MM.1S (cell line): ENCODE data around the gene SMIM43.

Experiments
- DNase-seq: peaks from one replicate; pipeline ENCODE4 v3.0.0-alpha.2; 2015
- H2AFZ ChIP-seq: fragments of 300-600 bp; sonication (generic); 2 replicates; pipeline ENCODE4 v1.6.0; 2016; ENCODE audit warnings: antibody characterized with exemption, low read length
- H3F3A ChIP-seq: fragments of 300-600 bp; sonication (generic); 2 replicates; pipeline ENCODE4 v1.6.1; 2016; ENCODE audit warnings: mild to moderate bottlenecking, antibody characterized with exemption, low read length, moderate library complexity, mixed read lengths; ENCODE audit not compliant: insufficient read depth
- H3K27ac ChIP-seq: fragments of 300-600 bp; sonication (generic); 2 replicates; pipeline ENCODE4 v1.5.1; 2016; ENCODE audit warnings: mild to moderate bottlenecking, low read length
- H3K27me3 ChIP-seq: fragments of 300-600 bp; sonication (generic); replicated peaks from 2 replicates; pipeline ENCODE4 v1.6.0; 2016; ENCODE audit warnings: low read length; ENCODE audit not compliant: insufficient read depth
- H3K36me3 ChIP-seq: fragments of 300-600 bp; sonication (generic); replicated peaks from 2 replicates; pipeline ENCODE4 v1.6.1; 2016; ENCODE audit warnings: mild to moderate bottlenecking, low read length, mixed read lengths; ENCODE audit not compliant: insufficient read depth
- H3K4me1 ChIP-seq: fragments of 300-600 bp; sonication (generic); 2 replicates; pipeline ENCODE4 v1.6.1; 2016; ENCODE audit warnings: low read length, mixed read lengths
- H3K4me2 ChIP-seq: fragments of 300-600 bp; sonication (generic); 2 replicates; pipeline ENCODE4 v1.6.0; 2016; ENCODE audit warnings: low read depth, low read length
- H3K4me3 ChIP-seq: fragments of 300-600 bp; sonication (generic); 2 replicates; pipeline ENCODE4 v1.5.1; 2016; ENCODE audit warnings: low read length, mixed read lengths
- H3K79me2 ChIP-seq: fragments of 300-600 bp; sonication (generic); 2 replicates; pipeline ENCODE4 v1.6.1; 2016; ENCODE audit warnings: mixed run types, low read length, mixed read lengths
- H3K9ac ChIP-seq: fragments of 300-600 bp; sonication (generic); 2 replicates; pipeline ENCODE4 v1.6.1; 2016; ENCODE audit warnings: low read length, mixed read lengths
- H3K9me2 ChIP-seq: fragments of 300-600 bp; sonication (generic); replicated peaks from 2 replicates; pipeline ENCODE4 v1.6.1; 2016; ENCODE audit warnings: mild to moderate bottlenecking, low read length, mixed read lengths; ENCODE audit not compliant: insufficient read depth
- H3K9me3 ChIP-seq: fragments of 300-600 bp; sonication (generic); replicated peaks from 2 replicates; pipeline ENCODE4 v1.6.1; 2016; ENCODE audit warnings: mild to moderate bottlenecking, low read length, mixed read lengths; ENCODE audit not compliant: insufficient read depth
- H4K20me1 ChIP-seq: fragments of 300-600 bp; sonication (generic); 2 replicates; pipeline ENCODE4 v1.6.1; 2016; ENCODE audit warnings: mild to moderate bottlenecking, low read length, moderate library complexity, mixed read lengths; ENCODE audit not compliant: insufficient read depth
- EZH2 ChIP-seq: fragments of 300-600 bp; sonication (generic); optimal IDR thresholded peaks from 2 replicates; pipeline ENCODE3; 2017; ENCODE audit warnings: low read depth, mild to moderate bottlenecking, antibody characterized with exemption, low read length, mixed read lengths
- EZH2phosphoT487 ChIP-seq: fragments of 300-600 bp; sonication (generic); IDR thresholded peaks from 2 replicates; pipeline ENCODE4 v1.6.1; 2018; ENCODE audit warnings: antibody characterized with exemption, low read length
- TF ChIP-seq, protein P1 (sequence below): fragments of 300-600 bp; sonication (generic); IDR thresholded peaks from 2 replicates; pipeline ENCODE4 v1.5.1; 2016; ENCODE audit warnings: antibody characterized with exemption, low read length, mixed read lengths

Gene SMIM43

DNA sequence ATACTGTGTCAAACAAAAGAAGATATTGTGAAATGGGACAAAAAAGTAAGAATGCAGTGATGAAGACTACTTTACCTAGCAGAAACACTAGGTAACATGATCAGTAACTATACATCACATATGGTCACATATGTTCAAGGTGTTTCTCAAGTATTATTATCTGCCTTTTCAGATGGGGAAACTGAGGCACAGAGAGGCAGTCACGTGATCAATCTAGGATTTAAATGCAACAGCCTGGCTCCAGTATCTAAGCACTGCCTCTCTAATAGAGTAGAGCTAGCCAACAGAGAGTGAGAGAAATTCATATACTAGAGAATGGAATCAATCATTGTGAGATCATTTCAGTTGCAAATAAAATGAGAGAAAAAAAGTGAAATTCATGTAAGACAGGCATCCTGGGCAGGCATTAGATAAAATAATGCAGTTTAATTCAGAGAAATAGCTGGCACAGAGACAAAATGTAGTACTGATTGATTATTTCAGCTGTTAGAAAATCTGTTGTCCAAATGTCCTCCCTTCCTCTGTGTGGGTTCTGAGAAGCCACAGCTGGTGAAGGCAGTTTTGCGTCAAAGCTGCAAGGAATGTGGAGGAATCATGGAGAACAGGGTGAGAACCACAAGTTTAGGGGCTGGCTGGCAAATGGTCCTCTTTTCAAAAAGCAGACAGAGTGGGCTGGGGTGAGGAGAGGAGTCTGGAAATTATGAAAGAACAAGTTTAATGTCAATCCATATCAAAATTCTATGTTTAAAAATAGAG is 26.0 kb downstream of the SMIM43 start:
- Histone ChIP-seq H3K4me3 (no peak overlapping the region), H3K4me2 (no peak overlapping the region), H3K27me3 (no peaks in the 10 kb centered on the region), H4K20me1 (no peaks in the 10 kb centered on the region), H3K4me1 (no peaks in the 10 kb centered on the region), H3K79me2 (no peaks in the 10 kb centered on the region), H3F3A (no peaks in the 10 kb centered on the region), H3K9me2 (no peaks in the 10 kb centered on the region), H3K27ac (no peak overlapping the region), H2AFZ (no peak overlapping the region), H3K36me3 (no peaks in the 10 kb centered on the region), H3K9ac (no peak overlapping the region), H3K9me3 (no peaks in the 10 kb centered on the region)
- TF ChIP-seq EZH2phosphoT487 (no peak), EZH2 (no peak)
- TF ChIP-seq, protein P1, sequence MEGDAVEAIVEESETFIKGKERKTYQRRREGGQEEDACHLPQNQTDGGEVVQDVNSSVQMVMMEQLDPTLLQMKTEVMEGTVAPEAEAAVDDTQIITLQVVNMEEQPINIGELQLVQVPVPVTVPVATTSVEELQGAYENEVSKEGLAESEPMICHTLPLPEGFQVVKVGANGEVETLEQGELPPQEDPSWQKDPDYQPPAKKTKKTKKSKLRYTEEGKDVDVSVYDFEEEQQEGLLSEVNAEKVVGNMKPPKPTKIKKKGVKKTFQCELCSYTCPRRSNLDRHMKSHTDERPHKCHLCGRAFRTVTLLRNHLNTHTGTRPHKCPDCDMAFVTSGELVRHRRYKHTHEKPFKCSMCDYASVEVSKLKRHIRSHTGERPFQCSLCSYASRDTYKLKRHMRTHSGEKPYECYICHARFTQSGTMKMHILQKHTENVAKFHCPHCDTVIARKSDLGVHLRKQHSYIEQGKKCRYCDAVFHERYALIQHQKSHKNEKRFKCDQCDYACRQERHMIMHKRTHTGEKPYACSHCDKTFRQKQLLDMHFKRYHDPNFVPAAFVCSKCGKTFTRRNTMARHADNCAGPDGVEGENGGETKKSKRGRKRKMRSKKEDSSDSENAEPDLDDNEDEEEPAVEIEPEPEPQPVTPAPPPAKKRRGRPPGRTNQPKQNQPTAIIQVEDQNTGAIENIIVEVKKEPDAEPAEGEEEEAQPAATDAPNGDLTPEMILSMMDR = no peak
- DNase-seq = no peak

DNA sequence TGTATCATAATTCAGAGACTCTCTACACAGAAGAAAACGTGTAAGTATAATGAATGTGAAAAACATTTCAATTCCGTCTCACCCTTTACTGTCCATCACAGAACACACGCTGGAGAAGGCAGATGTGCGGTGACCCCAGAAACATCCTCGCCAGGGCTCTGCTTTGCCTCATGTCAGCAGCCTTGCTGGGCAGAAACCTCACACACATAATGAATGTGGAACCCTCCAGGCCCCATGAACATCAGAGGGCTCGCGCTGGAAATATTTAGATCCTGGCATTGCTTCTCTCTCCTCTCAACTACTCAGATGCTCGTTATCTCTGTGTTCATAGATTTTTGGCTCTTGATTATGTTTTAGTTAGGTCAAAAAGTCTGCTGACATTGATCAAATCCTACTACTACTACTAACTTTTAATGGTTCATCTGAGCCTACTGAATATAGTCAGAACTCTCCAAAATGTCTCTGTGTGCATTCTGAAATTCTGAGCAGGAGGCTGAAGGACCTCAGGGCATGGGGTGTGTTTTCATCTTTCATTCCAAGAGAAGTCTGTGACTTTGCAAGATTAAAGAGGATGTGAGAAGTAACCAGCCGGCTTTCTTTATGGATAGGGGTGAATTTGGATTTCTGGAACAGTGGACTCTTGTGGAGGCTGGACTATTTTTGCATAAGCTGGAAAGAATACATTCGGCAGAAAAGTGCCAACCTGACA is 27.0 kb downstream of the SMIM43 start:
- no peak overlapping the region for H3K4me2 ChIP-seq
- no peak overlapping the region for H3K27ac ChIP-seq
- no peaks in the 10 kb centered on the region for H3K4me1 ChIP-seq
- H3K9me3 ChIP-seq = no peaks in the 10 kb centered on the region
- TF ChIP-seq, protein P1 = no peak
- TF ChIP-seq EZH2phosphoT487 = no peak
- no peak for TF ChIP-seq EZH2
- no peak overlapping the region for H3K9ac ChIP-seq
- no peaks in the 10 kb centered on the region for H3K27me3 ChIP-seq
- no peaks in the 10 kb centered on the region for H3K79me2 ChIP-seq
- no peak for DNase-seq
- H3K9me2 ChIP-seq = no peaks in the 10 kb centered on the region
- no peaks in the 10 kb centered on the region for H3K36me3 ChIP-seq
- no peak overlapping the region for H2AFZ ChIP-seq
- H4K20me1 ChIP-seq = no peaks in the 10 kb centered on the region
- no peak overlapping the region for H3K4me3 ChIP-seq
- H3F3A ChIP-seq = no peaks in the 10 kb centered on the region

DNA sequence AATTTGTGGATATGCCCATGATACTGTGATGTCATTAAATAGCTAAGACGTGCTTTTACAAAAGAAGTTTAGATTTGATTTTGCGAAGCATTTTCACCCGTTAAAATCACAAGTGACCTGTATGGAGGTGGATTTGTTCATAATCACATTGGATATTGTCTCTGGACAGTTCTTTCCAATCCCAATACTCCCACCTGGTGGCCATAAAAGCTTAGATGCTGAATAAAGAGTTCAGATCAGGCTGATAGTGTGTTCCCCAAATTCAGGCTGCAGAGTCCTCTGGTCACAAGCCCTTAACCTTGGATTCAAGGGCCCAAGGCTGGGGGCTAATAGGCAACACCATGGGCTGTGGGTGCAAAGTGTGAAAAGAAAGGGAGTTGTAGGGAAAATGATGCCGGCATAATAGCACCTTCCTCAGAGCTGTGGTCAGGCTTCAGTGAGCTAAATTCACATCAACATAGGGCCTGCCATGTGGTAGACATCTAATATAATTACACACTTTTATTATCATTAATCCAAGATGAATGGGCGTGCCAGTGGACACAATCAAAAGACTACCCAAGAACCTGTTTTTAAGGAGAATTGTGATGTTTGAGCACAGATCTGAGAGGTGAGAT is 28.1 kb downstream of the SMIM43 start:
- Histone ChIP-seq H3K4me2 (no peak overlapping the region), H3K4me3 (no peak overlapping the region), H3K36me3 (no peaks in the 10 kb centered on the region), H4K20me1 (no peaks in the 10 kb centered on the region), H3K9me3 (no peaks in the 10 kb centered on the region), H3K27ac (no peak overlapping the region), H3F3A (no peaks in the 10 kb centered on the region), H3K9me2 (no peaks in the 10 kb centered on the region), H3K4me1 (no peaks in the 10 kb centered on the region), H3K27me3 (no peaks in the 10 kb centered on the region), H3K79me2 (no peaks in the 10 kb centered on the region), H3K9ac (no peak overlapping the region), H2AFZ (no peak overlapping the region)
- peak; percentile 35 for DNase-seq
- TF ChIP-seq, protein P1 = peak; percentile 50
- no peak for TF ChIP-seq EZH2phosphoT487
